GM21515 (cell line): Measurements from ENCODE around the gene RAD51AP2.
"Not testable (repeated sequence)": the region's sequence is repeated elsewhere in the genome, so short reads cannot be mapped to it uniquely, and the experiment has no call there.

Source experiments
- ATAC-seq: cut with Tn5 transposase; IDR thresholded peaks from one replicate; pipeline ENCODE4 v1.9.1; 2021; ENCODE audit not compliant: unreplicated experiment

Gene RAD51AP2

GRCh38 chr2:17518212-17519154 is at the start of gene RAD51AP2:
TSS of gene RAD51AP2 (minus strand) at chr2:17518440. CDS start at chr2:17518415, 25 bp downstream.
- ATAC-seq, result peak; percentile 86

- ATAC-seq, result not testable (repeated sequence)
These were observed 47.5 kb upstream of the RAD51AP2 start for GRCh38 chr2:17565726-17566125.

GRCh38 chr2:17558878-17559277 is 40.6 kb upstream of the RAD51AP2 start:
- ATAC-seq, result no peak

DNA sequence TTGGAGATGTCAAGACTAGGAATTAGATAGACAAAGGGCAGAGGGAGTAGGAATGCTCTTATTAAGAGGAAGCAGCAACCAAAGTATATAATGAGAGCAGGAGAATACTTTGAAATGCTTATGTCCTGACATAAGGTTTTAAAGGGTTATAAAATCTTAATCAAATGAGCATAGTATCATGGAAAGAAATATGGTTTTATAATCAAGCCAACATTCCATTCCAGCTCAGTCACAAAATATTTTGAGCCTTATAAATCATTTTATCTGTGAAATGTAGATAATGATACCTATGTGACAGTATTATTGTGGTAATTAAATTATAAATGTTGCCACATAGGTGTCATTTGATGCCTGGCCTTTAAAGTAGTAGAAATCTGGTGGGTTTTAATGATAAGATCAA is 39.8 kb upstream of the RAD51AP2 start:
- no peak for ATAC-seq

- ATAC-seq, result no peak
These were observed 39.4 kb upstream of the RAD51AP2 start for GRCh38 chr2:17557596-17557995.

DNA sequence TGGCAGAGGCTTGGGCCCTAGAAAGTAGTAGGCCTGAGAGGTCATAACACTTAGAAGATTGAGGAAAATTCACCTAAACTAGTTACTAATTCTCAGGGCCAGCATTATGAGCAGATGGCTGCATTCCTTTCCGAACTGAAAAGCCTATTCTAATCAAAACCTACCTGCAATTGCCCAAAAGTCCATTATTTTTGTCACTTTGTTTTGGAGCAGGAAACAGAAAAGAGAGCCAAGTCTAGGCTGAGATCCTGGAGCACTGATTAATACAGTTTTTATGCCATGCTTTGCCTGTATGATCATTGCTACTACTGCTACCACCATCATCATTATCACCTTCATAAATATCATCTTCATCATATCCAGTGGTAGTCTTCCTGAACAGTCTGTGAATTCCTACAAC is 36.9 kb upstream of the RAD51AP2 start:
- ATAC-seq, result no peak

DNA sequence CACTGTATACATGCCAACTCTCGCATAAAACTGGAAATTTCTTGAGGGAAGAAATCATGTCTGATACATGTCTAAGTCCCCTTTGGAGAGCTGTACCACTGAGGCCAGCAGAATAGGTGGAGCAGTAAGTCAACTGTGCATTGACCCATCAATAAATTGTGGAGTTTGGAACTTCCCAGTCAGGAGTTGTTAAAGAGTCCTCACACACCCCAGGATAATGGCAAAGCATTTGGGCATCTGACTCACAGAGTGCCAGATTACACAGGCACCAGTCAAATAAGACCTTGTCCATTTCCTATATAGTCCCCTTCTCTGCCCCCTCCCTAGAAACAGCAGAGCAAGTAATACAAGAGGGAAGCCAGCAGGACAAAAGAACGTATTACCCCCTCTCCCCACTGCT is 32.7 kb upstream of the RAD51AP2 start:
- no peak for ATAC-seq

GRCh38 chr2:17547737-17548136 is 29.5 kb upstream of the RAD51AP2 start:
- ATAC-seq, result no peak

DNA sequence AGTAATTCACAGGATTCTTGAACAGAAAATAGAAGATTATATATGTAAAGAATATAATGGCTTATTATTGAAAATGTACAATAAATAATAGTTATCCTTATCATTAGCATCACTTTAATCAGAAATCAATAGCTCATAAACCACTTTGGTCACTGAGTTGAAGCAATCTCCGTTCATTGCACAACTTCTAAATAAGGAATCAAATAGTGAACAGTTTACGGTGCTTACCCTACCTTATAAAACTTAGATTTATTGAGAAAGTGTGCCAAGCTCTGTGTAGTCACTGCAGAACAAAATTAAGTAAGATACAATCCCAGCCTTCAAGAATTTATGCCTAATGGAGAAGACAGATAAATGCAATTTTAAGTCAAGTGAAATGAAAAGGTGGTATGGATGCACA is 29.0 kb upstream of the RAD51AP2 start:
- ATAC-seq, result no peak

- ATAC-seq, result no peak
These were observed 27.7 kb upstream of the RAD51AP2 start for GRCh38 chr2:17545680-17546613.

DNA sequence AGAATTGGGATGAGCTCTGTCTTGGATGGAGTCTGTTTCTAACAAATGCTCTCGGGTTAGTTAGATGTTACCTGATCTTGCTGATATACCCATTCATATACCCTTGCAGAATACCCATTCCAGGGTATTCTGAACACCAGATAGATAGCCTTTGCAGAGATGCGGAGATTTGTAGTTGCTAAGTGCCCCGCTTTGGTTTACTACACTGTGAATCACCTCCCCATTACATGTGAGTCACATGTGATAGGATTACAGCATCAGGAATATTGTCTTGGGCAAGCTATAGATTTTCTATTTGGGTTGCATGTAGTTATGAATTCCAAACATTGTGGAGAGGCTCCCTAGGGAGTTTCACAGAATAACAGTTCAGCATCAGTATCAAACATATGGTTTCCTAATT is 26.0 kb upstream of the RAD51AP2 start:
- no peak for ATAC-seq

DNA sequence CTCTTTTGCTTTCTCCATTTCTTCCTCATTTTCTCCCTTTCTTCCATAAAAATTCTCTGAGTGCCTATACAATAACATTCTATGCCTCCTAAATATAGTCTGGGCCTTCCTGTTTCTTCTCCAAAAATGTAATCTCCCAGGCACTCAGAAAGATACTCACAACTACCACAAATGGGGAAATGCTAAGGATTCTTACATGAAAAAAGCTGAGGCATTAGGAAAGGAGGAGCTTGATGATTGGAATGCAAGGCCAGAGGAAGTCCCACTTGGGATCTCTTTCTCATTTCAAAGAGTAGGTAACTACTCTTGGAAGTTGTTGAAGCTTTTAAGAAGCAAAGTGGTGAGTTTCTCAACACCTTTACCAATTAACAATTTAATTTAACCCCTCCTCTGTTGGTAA is 25.6 kb upstream of the RAD51AP2 start:
- no peak for ATAC-seq

- no peak for ATAC-seq
These were observed 25.0 kb upstream of the RAD51AP2 start for GRCh38 chr2:17543131-17543660.

DNA sequence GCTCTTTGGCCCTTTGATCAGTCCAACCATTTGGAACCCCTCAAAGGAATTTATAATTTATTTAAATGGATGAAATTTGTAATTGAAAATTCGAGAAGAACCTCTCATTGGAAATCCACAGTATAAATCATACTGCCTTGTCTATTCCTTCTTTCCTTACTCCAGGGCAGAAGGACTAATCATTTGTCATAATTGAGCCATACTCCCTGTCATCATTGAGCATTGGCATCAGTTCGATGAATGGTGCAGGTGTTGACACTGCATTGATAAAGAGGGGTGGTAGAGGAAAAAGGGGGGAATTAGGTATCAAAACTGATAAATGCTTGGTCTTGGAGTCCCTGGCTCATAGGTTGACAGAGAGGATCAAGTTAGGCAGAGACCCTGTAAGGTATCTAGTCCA is 24.2 kb upstream of the RAD51AP2 start:
- no peak for ATAC-seq

DNA sequence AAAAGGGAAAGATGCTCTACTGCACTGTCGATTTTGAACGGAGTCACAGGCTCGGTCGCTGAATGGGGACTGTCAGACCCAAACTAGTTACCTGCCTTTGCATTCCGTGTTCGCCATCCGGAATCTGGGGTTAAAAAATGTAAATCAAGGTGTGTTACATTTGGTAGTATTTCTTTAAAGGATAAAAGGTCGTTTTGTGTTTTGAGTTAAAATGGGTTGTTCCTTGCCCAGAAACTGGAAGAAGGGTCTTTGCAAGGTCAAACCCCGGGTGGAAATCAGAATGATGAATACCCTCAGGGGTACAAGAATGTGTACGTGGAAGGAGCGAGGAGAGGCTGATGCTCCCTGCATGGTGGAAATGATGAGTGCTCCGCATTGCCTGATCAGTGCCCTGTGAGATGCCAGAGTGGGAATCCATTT is 23.3 kb upstream of the RAD51AP2 start:
- ATAC-seq, result no peak

DNA sequence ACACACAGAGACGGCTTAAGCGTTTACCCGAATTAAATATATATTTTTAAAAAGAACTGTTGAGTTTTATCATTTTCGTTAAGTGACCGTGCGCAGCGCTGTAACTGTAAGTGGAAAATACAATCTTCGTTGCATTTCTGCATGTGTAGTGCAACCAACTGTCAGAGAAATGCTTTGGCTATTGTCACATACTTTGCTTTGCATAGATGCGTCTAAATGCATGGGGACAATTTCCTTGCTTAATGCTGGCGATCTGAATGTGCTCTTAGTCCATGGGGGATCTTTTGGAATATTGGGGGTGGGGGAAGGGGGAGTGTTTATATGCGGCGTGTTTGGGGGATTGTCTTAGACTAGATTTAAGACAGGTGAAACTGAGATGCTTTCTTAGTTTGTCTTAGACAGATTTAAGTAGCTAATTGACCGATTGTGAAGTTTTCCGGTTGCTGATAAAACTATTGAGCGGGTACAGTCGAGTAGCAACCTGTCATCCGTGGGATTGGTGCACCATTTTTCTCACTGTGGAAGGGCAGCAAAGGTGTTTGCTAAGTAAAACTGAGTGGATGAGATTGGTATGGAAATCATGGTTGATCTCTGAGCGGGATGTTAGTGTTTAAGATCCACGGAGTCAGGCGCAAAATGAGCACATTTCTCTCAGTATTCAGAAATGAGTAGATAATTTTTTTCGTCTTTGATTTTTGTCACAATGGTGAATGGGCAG is 22.7 kb upstream of the RAD51AP2 start:
- no peak for ATAC-seq

DNA sequence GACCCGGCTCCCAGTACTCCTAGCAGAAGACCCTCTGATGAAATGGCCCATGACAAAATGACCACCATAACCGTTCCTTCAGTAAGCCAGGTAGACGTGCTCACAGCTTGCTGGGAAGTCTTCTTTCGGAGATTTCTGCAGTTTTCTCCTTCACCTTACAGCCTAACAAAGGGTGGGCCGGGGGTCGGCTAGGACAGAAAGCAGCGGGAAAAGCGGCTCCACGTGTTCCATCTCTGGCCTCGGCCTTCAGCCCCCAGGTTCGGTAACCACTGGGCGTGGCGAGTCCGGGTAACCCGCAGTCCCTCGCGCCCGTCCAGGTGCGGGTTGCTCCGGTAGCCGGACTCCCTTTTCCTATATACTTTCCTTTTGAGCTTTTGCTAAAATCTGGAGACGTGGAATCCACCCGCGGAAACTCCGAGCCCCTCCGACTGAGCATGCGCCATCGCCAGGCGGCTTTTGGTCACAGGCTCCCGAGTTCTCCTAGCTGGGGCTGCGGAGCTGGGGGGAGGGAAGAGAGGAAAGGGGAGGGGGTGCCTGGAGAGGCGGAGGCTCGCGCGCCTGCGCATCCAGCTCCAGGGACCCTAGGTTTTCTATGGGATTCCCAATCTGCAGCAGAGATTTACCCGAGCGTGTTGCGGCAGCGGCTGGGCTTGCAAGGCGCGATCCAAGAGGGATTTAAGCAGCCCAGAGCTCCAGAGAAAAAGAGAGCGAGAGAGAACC is 22.0 kb upstream of the RAD51AP2 start, which contains the start of gene VSNL1:
Gene VSNL1, plus strand, starts transcription at position 604 of the 720 bp plus-strand sequence. CDS start 51,379 bp downstream, outside the sequence.
- no peak for ATAC-seq

- no peak for ATAC-seq
These were observed 21.4 kb upstream of the RAD51AP2 start for GRCh38 chr2:17539611-17540092.

DNA sequence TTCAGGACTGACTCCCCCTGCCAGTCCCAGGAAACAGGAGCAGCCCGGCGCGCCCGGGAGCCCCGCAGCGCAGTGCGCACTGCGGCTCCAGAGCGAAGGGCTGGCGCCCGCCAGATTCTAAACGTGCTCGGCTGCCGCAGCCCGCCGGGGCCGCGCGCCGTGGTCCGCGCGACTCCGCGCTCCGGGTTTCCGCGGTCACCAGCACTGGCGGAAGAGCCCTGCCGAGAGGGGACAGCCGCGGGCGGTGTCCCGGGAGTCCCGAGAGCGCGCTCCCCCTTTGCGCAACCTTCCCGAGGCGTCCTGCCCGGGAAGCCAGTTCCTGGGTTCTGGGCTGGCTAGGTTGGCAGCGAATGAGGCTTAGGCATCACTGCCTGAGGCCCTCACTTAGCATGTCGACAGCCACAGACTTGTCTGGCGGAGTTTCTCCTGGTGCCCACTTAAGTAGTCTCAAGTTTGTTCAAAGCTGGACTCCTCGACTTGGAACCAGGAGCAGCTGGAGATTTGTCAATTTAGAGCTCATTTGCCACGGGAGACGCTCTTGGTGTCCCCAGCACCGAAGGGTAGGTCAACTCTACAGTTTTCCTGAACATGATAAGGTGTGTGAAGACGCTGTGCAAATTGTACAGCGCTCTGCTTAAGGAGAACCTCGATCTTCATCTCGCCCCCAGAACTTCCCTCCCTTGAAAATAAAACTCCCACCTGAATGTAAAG is 20.8 kb upstream of the RAD51AP2 start:
- peak; percentile 73 for ATAC-seq
